Erythroblast (primary cell): ENCODE results near the gene CHST8.

Source experiments
- GATA1 ChIP-seq: IDR thresholded peaks from 2 replicates; pipeline ENCODE4 v1.6.1; 2011; ENCODE audit warnings: low read depth, mild to moderate bottlenecking, control low read depth, low read length, moderate library complexity
- POLR2A ChIP-seq: IDR thresholded peaks from 2 replicates; pipeline ENCODE4 v1.6.1; 2011; ENCODE audit warnings: mild to moderate bottlenecking, low read length

DNA sequence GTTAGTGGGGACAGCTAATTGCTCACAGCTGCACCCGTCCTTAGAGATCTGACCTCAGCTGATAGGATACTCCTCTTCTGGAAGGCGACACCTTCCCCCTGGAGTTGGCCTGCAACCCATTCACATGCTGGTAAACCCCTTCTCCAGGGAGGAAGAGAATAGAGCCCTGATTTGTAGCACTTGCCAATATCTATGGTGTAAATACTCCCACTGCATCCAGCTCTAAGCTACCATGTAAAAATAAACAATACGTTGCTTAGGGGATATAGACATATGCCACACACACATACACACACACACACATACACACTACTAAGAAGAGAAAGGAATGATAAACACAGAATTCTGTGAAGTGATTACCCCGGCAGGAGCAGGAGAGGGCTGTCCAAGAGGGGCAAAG, 125.5 kb downstream of the CHST8 start:
- TF ChIP-seq POLR2A (no peak), GATA1 (no peak)
